Endothelial cell of umbilical vein (primary cell): ENCODE measurements around the gene DTD2.

Source experiments
- CTCF ChIP-seq, 2 donors: IDR thresholded peaks; 1 replicate in 1 of 2; 2 replicates in 1 of 2; pipeline ENCODE4 v1.5.1; 2011; ENCODE audit warnings: low read length in 2 of 2, mild to moderate bottlenecking in 2 of 2, moderate library complexity in 2 of 2, control low read depth in 1 of 2, inconsistent platforms in 1 of 2, low read depth in 1 of 2; ENCODE audit not compliant: insufficient read depth in 1 of 2; ENCODE audit errors: extremely low read depth in 1 of 2
- EZH2 ChIP-seq: IDR thresholded peaks from 2 replicates; pipeline ENCODE4 v1.6.1; 2012; ENCODE audit warnings: borderline replicate concordance, low read depth, mild to moderate bottlenecking, moderate library complexity, low read length, inconsistent platforms; ENCODE audit not compliant: severe bottlenecking
- POLR2A ChIP-seq: IDR thresholded peaks from 2 replicates; pipeline ENCODE4 v1.6.1; 2012; ENCODE audit warnings: low read depth, mild to moderate bottlenecking, control low read depth, low read length

- TF ChIP-seq CTCF (IDR thresholded peaks at IDR 0.05; ENCODE audit: extremely low read depth in 1 of 2, insufficient read depth in 1 of 2, low read depth in 1 of 2, low read length in 2 of 2) (no peak), POLR2A (no peak), EZH2 (no peak)
Measured at GRCh38 chr14:31440280-31440679, 17.0 kb downstream of the DTD2 start.
